Loucy (cell line): Measurements from ENCODE around the gene CAPN10.

Source experiments
- H2AFZ ChIP-seq: fragments of 200-600 bp; sonication (generic); 2 replicates; pipeline ENCODE4 v1.6.0; 2016; ENCODE audit warnings: antibody characterized with exemption, mild to moderate bottlenecking, low read length, moderate library complexity
- H3F3A ChIP-seq: fragments of 200-600 bp; 2 replicates; pipeline ENCODE4 v1.6.0; 2016; ENCODE audit warnings: antibody characterized with exemption, low read depth, mild to moderate bottlenecking
- H3K27me3 ChIP-seq: fragments of 200-600 bp; sonication (generic); 2 replicates; pipeline ENCODE4 v1.6.1; 2014; ENCODE audit warnings: low read length, mild to moderate bottlenecking; ENCODE audit not compliant: insufficient read depth, poor library complexity, severe bottlenecking
- H3K36me3 ChIP-seq: fragments of 200-600 bp; sonication (generic); 2 replicates; pipeline ENCODE4 v1.6.1; 2016; ENCODE audit warnings: low read length; ENCODE audit not compliant: insufficient read depth
- H3K4me1 ChIP-seq: fragments of 200-600 bp; sonication (generic); 2 replicates; pipeline ENCODE4 v1.5.1; 2014; ENCODE audit warnings: low read length, mild to moderate bottlenecking; ENCODE audit not compliant: insufficient read depth, poor library complexity, severe bottlenecking
- H3K4me2 ChIP-seq: fragments of 200-600 bp; sonication (generic); 2 replicates; pipeline ENCODE4 v1.6.0; 2014; ENCODE audit warnings: antibody characterized with exemption, low read length, low read depth, mild to moderate bottlenecking; ENCODE audit not compliant: poor library complexity, severe bottlenecking
- H3K4me3 ChIP-seq: fragments of 200-600 bp; sonication (generic); 2 replicates; pipeline ENCODE4 v1.5.1; 2014; ENCODE audit warnings: low read length, mild to moderate bottlenecking, mixed read lengths; ENCODE audit not compliant: poor library complexity, severe bottlenecking
- H3K79me2 ChIP-seq: fragments of 200-600 bp; sonication (generic); 2 replicates; pipeline ENCODE4 v1.6.1; 2014; ENCODE audit warnings: low read length; ENCODE audit not compliant: insufficient read depth
- H3K9ac ChIP-seq: fragments of 200-600 bp; sonication (generic); 2 replicates; pipeline ENCODE4 v1.6.0; 2014; ENCODE audit warnings: mild to moderate bottlenecking, low read depth, low read length, moderate library complexity; ENCODE audit not compliant: poor library complexity, severe bottlenecking
- H3K9me2 ChIP-seq: fragments of 200-600 bp; sonication (generic); replicated peaks from 2 replicates; pipeline ENCODE4 v1.6.1; 2016; ENCODE audit warnings: low read depth, low read length, mixed read lengths
- H3K9me3 ChIP-seq: fragments of 200-600 bp; sonication (generic); 2 replicates; pipeline ENCODE4 v1.6.1; 2014; ENCODE audit warnings: mild to moderate bottlenecking, antibody characterized with exemption, low read length, low read depth; ENCODE audit not compliant: insufficient read depth
- H4K20me1 ChIP-seq: fragments of 200-600 bp; sonication (generic); 2 replicates; pipeline ENCODE4 v1.6.0; 2014; ENCODE audit warnings: antibody characterized with exemption, low read length, mild to moderate bottlenecking; ENCODE audit not compliant: insufficient read depth, poor library complexity, severe bottlenecking
- EZH2phosphoT487 ChIP-seq: fragments of 200-600 bp; IDR thresholded peaks from 2 replicates; pipeline ENCODE4 v1.6.1; 2018; ENCODE audit warnings: antibody characterized with exemption, mild to moderate bottlenecking, moderate library complexity, borderline replicate concordance
- TF ChIP-seq, protein P1 (sequence below): fragments of 200-600 bp; sonication (generic); conservative IDR thresholded peaks from 2 replicates; pipeline ENCODE4 v1.5.1; 2014; ENCODE audit warnings: mild to moderate bottlenecking, antibody characterized with exemption, low read length

Gene CAPN10

DNA sequence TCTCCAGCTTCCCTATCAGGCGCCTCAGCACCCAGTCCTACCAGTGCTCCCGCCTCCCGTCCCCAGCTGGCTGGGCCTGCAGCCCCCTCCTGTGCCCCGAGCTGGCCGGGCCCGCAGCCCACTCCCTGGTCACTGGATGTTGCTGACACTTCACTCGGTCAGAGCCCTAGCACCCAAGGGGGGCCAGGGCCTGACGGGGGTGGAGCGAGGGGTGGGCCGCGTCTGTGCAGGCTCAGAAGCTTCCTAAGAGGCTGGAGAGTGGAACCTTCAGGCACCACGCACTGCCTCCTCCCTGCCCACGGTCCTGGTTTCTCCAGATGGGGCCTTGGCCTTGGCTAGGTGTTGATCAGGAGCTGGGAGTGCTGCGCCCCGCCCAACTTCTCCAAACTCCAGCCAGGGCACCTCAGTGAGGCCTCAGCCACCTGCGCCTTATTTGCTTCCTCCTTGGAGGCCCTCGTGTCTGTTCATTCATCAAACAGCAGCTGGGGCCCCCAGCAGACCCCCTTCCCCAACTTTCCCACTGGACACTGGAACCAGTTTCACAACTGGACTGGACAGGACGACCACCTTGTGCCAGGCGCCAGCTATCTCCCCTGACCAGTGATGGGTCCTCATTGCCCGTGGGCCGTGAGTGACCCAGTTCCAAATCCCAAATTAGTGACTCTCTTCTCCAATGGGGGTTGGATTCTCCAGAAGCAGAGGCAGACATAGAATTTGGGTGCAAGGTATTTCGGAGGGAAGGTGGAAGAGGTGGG, 16.7 kb downstream of the CAPN10 start:
- no peak overlapping the region for H3K4me2 ChIP-seq
- H3K79me2 ChIP-seq: no peaks in the 10 kb centered on the region
- no peak overlapping the region for H3K4me3 ChIP-seq
- TF ChIP-seq, protein P1, sequence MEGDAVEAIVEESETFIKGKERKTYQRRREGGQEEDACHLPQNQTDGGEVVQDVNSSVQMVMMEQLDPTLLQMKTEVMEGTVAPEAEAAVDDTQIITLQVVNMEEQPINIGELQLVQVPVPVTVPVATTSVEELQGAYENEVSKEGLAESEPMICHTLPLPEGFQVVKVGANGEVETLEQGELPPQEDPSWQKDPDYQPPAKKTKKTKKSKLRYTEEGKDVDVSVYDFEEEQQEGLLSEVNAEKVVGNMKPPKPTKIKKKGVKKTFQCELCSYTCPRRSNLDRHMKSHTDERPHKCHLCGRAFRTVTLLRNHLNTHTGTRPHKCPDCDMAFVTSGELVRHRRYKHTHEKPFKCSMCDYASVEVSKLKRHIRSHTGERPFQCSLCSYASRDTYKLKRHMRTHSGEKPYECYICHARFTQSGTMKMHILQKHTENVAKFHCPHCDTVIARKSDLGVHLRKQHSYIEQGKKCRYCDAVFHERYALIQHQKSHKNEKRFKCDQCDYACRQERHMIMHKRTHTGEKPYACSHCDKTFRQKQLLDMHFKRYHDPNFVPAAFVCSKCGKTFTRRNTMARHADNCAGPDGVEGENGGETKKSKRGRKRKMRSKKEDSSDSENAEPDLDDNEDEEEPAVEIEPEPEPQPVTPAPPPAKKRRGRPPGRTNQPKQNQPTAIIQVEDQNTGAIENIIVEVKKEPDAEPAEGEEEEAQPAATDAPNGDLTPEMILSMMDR: no peak
- no peak for TF ChIP-seq EZH2phosphoT487
- no peak overlapping the region for H2AFZ ChIP-seq
- H4K20me1 ChIP-seq: no peaks in the 10 kb centered on the region
- no peaks in the 10 kb centered on the region for H3K9me2 ChIP-seq
- no peaks in the 10 kb centered on the region for H3K27me3 ChIP-seq
- no peaks in the 10 kb centered on the region for H3K4me1 ChIP-seq
- peaks cover 7% of the 10 kb centered on the region; the same call in 1 of the 2 replicates for H3K36me3 ChIP-seq
- H3F3A ChIP-seq: no peaks in the 10 kb centered on the region
- no peaks in the 10 kb centered on the region for H3K9me3 ChIP-seq
- no peak overlapping the region for H3K9ac ChIP-seq

GRCh38 chr2:240603846-240604245, 17.3 kb downstream of the CAPN10 start:
- TF ChIP-seq EZH2phosphoT487: no peak
- TF ChIP-seq, protein P1: no peak
- Histone ChIP-seq H3K79me2 (no peaks in the 10 kb centered on the region), H3K9me2 (no peaks in the 10 kb centered on the region), H3K9ac (no peak overlapping the region), H2AFZ (no peak overlapping the region), H3F3A (no peaks in the 10 kb centered on the region), H3K9me3 (no peaks in the 10 kb centered on the region), H3K27me3 (no peaks in the 10 kb centered on the region), H3K4me2 (no peak overlapping the region), H3K4me1 (no peaks in the 10 kb centered on the region), H3K4me3 (no peak overlapping the region), H3K36me3 (peaks cover 1% of the 10 kb centered on the region; the same call in 1 of the 2 replicates), H4K20me1 (no peaks in the 10 kb centered on the region)

GRCh38 chr2:240604291-240604938, 17.9 kb downstream of the CAPN10 start:
- no peaks in the 10 kb centered on the region for H3K36me3 ChIP-seq
- TF ChIP-seq, protein P1: peak; percentile 43
- TF ChIP-seq EZH2phosphoT487: no peak
- H3K9ac ChIP-seq: no peak overlapping the region
- H2AFZ ChIP-seq: no peak overlapping the region
- H3K4me3 ChIP-seq: no peak overlapping the region
- H3K4me1 ChIP-seq: no peaks in the 10 kb centered on the region
- H3K4me2 ChIP-seq: no peak overlapping the region
- no peaks in the 10 kb centered on the region for H3F3A ChIP-seq
- no peaks in the 10 kb centered on the region for H3K9me3 ChIP-seq
- no peaks in the 10 kb centered on the region for H3K27me3 ChIP-seq
- H3K79me2 ChIP-seq: no peaks in the 10 kb centered on the region
- no peaks in the 10 kb centered on the region for H4K20me1 ChIP-seq
- no peaks in the 10 kb centered on the region for H3K9me2 ChIP-seq
